Keratinocyte (primary cell): ENCODE measurements around the gene CUBN.

Experiments used
- EZH2 ChIP-seq: IDR thresholded peaks from one replicate; pipeline ENCODE4 v1.6.1; 2012; ENCODE audit warnings: inconsistent platforms, mild to moderate bottlenecking, low read length, moderate library complexity
- TF ChIP-seq, protein P1 (sequence below), 3 experiments: IDR thresholded peaks in 1 of 3; conservative IDR thresholded peaks in 1 of 3; optimal IDR thresholded peaks in 1 of 3; 2 replicates in 2 of 3; 3 replicates in 1 of 3; pipeline versions ENCODE3 to v1.5.1; 2011; ENCODE audit warnings: low read length in 3 of 3, mild to moderate bottlenecking in 3 of 3, moderate library complexity in 2 of 3, control low read depth in 1 of 3, inconsistent platforms in 1 of 3; ENCODE audit not compliant: insufficient read depth in 2 of 3; ENCODE audit errors: extremely low read depth in 1 of 3

DNA sequence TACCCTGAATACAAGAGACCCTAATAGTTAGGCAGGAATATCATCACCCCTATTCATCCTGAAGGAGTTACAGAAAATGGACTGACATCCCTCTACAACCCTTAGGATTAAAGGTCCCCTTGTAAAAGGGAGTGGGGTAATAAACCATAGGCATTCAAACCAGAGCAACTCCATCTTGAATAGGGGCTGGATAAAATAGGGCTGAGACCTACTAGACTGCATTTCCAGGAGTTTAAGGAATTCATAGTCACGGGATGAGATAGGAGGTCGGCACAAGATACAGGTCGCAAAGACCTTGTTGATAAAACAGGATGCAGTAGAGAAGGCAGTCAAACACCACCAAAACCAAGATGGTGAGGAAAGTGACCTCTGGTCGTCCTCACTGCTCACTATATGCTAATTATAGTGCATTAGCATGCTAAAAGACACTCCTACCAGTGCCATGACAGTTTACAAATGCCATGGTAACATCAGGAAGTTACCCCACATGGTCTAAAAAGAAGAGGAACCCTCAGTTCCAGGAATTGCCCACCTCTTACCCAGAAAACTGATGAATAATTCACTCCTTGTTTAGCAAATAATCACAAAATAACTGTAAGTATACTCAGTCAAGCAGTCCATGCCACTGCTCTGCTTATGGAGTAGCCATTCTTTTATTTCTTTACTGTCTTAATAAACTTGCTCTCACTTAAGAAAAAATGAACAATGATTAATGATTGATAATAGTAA lies 37.2 kb downstream of the CUBN start:
- TF ChIP-seq EZH2 = no peak
- TF ChIP-seq, protein P1, sequence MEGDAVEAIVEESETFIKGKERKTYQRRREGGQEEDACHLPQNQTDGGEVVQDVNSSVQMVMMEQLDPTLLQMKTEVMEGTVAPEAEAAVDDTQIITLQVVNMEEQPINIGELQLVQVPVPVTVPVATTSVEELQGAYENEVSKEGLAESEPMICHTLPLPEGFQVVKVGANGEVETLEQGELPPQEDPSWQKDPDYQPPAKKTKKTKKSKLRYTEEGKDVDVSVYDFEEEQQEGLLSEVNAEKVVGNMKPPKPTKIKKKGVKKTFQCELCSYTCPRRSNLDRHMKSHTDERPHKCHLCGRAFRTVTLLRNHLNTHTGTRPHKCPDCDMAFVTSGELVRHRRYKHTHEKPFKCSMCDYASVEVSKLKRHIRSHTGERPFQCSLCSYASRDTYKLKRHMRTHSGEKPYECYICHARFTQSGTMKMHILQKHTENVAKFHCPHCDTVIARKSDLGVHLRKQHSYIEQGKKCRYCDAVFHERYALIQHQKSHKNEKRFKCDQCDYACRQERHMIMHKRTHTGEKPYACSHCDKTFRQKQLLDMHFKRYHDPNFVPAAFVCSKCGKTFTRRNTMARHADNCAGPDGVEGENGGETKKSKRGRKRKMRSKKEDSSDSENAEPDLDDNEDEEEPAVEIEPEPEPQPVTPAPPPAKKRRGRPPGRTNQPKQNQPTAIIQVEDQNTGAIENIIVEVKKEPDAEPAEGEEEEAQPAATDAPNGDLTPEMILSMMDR (optimal IDR thresholded peaks at IDR 0.05 in 1 of 3, IDR thresholded peaks at IDR 0.05 in 1 of 3, conservative IDR thresholded peaks at IDR 0.05 in 1 of 3; ENCODE audit: extremely low read depth in 1 of 3, insufficient read depth in 2 of 3, low read length in 3 of 3) = no peak
